HepG2 (cell line): ENCODE results near the gene PELI2. TPM values are rescaled to one million over a fixed set of nuclear protein-coding genes. Genes with fewer than 3 reads are reported as not detected.

Experiments used
- ATAC-seq: fragments of 200-7000 bp; cut with Tn5 transposase; 3 replicates; pipeline ENCODE4 v1.9.1; 2020; ENCODE audit warnings: mild to moderate bottlenecking, moderate library complexity
- BruUV-seq: library from RNA; stranded (reverse); fragments of 400-500 nt; replicated peaks from 2 replicates; lab custom pipeline; 2021; lab: Mats Ljungman, UMichigan
- CTCF ChIA-PET: fragments of 300-600 bp; formaldehyde crosslinking; extraction: SDS; loops from one replicate; lab custom pipeline; 2021; ENCODE audit warnings: low total read pairs, inconsistent platforms, low intra/inter-chr PET ratio; lab: Yijun Ruan, JAX
- POLR2A ChIA-PET: fragments of 350-600 bp; sonication (Branson Sonifier 250); formaldehyde crosslinking; loops from one replicate; lab custom pipeline; 2020; ENCODE audit warnings: antibody characterized with exemption, inconsistent platforms; lab: Yijun Ruan, JAX
- DNase-seq: peaks from one replicate; pipeline ENCODE4 v3.0.0-alpha.2; 2015; ENCODE audit warnings: low spot score
- FAIRE-seq: peaks from 3 replicates; lab custom pipeline; 2011; peaks lifted over from hg19 to GRCh38; lab: Jason Lieb, UNC
- H2AFZ ChIP-seq: one replicate; pipeline ENCODE4 v1.6.1; 2011; ENCODE audit warnings: low read length, inconsistent platforms
- H3K27ac ChIP-seq: fragments of 300-600 bp; 3 replicates; pipeline ENCODE4 v1.8.0; 2011; ENCODE audit warnings: mixed run types, mild to moderate bottlenecking, mixed read lengths, low read length, inconsistent platforms; ENCODE audit not compliant: insufficient read depth; ENCODE audit errors: extremely low read length
- H3K27me3 ChIP-seq, 2 experiments: fragments of 200-600 bp in 1 of 2; 2 replicates in 1 of 2; 3 replicates in 1 of 2; pipeline versions ENCODE4 v1.6.0 to v1.8.0; 2011; ENCODE audit warnings: low read length in 2 of 2, mild to moderate bottlenecking in 2 of 2, moderate library complexity in 2 of 2, inconsistent platforms in 1 of 2; ENCODE audit not compliant: insufficient read depth in 2 of 2, control insufficient read depth in 1 of 2
- H3K36me3 ChIP-seq, 2 experiments: fragments of 200-600 bp in 1 of 2; replicated peaks in 1 of 2; 2 replicates in 1 of 2; 3 replicates in 1 of 2; pipeline versions ENCODE4 v1.5.1 to v1.8.0; 2011; ENCODE audit warnings: low read length in 2 of 2, inconsistent platforms in 1 of 2; ENCODE audit not compliant: insufficient read depth in 2 of 2, control insufficient read depth in 1 of 2
- H3K4me1 ChIP-seq: 2 replicates; pipeline ENCODE4 v1.5.1; 2012; ENCODE audit warnings: low read length, inconsistent platforms; ENCODE audit not compliant: insufficient read depth
- H3K4me2 ChIP-seq: 2 replicates; pipeline ENCODE4 v1.6.0; 2011; ENCODE audit warnings: low read depth, low read length, inconsistent platforms
- H3K4me3 ChIP-seq, 3 experiments: fragments of 200-600 bp in 1 of 3; sonication (generic), shearing (Covaris generic) in 1 of 3; replicated peaks in 1 of 3; 2 replicates each; pipeline ENCODE4 v1.5.1; 2011 to 2016; ENCODE audit warnings: low read length in 3 of 3, inconsistent platforms in 2 of 3, low read depth in 2 of 3, mild to moderate bottlenecking in 2 of 3, control low read depth in 1 of 3, mixed read lengths in 1 of 3; ENCODE audit not compliant: insufficient read depth in 1 of 3
- H3K79me2 ChIP-seq: one replicate; pipeline ENCODE4 v1.6.1; 2011; ENCODE audit warnings: low read length, inconsistent platforms; ENCODE audit not compliant: insufficient read depth
- H3K9ac ChIP-seq: 2 replicates; pipeline ENCODE4 v1.6.0; 2011; ENCODE audit warnings: mild to moderate bottlenecking, low read depth, low read length, inconsistent platforms; ENCODE audit not compliant: insufficient read depth
- H3K9me3 ChIP-seq: 2 replicates; pipeline ENCODE4 v1.5.1; 2012; ENCODE audit warnings: mild to moderate bottlenecking, low read length
- H4K20me1 ChIP-seq: 2 replicates; pipeline ENCODE4 v1.6.0; 2011; ENCODE audit warnings: inconsistent platforms, mild to moderate bottlenecking, low read length, moderate library complexity; ENCODE audit not compliant: insufficient read depth
- GTF2F1 ChIP-seq: fragments of 150-350 bp; IDR thresholded peaks from 2 replicates; pipeline ENCODE4 v1.6.1; 2014; ENCODE audit warnings: low read length
- HDAC2 ChIP-seq: sonication (generic); formaldehyde crosslinking; IDR thresholded peaks from 2 replicates; pipeline ENCODE4 v1.4.0; 2020; ENCODE audit warnings: missing genetic modification reagents
- HES4 ChIP-seq: sonication (generic); formaldehyde crosslinking; IDR thresholded peaks from 2 replicates; pipeline ENCODE4 v1.9.0; 2021; ENCODE audit warnings: mild to moderate bottlenecking, missing genetic modification reagents, borderline replicate concordance
- IKZF1 ChIP-seq: fragments of 450-650 bp; IDR thresholded peaks from 2 replicates; pipeline ENCODE4 v1.7.1; 2016
- IRF2 ChIP-seq: IDR thresholded peaks from 2 replicates; pipeline ENCODE4 v1.6.1; 2018; ENCODE audit warnings: missing genetic modification reagents, missing compliant biosample characterization
- MAFF ChIP-seq: IDR thresholded peaks from 2 replicates; pipeline ENCODE4 v1.6.1; 2011; ENCODE audit warnings: low read depth, low read length, improper control_type of control experiment
- MAFG ChIP-seq: sonication (generic); formaldehyde crosslinking; IDR thresholded peaks from 2 replicates; pipeline ENCODE4 v1.5.1; 2020; ENCODE audit warnings: mild to moderate bottlenecking, missing genetic modification reagents
- MYNN ChIP-seq: sonication (generic); formaldehyde crosslinking; IDR thresholded peaks from 2 replicates; pipeline ENCODE4 v1.4.0; 2020; ENCODE audit warnings: mild to moderate bottlenecking, low read depth, missing genetic modification reagents
- NPAS2 ChIP-seq: sonication (generic); formaldehyde crosslinking; IDR thresholded peaks from 2 replicates; pipeline ENCODE4 v1.8.0; 2022; ENCODE audit warnings: mild to moderate bottlenecking, missing genetic modification reagents, borderline replicate concordance
- RAD21 ChIP-seq: fragments of 450-650 bp; formaldehyde crosslinking; IDR thresholded peaks from 2 replicates; pipeline ENCODE4 v1.5.0; 2020; ENCODE audit warnings: mild to moderate bottlenecking
- SP140L ChIP-seq: sonication (generic); formaldehyde crosslinking; IDR thresholded peaks from 2 replicates; pipeline ENCODE4 v1.4.0; 2020; ENCODE audit warnings: missing genetic modification reagents, borderline replicate concordance
- ZNF446 ChIP-seq: sonication (generic); formaldehyde crosslinking; IDR thresholded peaks from 2 replicates; pipeline ENCODE4 v1.5.0; 2020; ENCODE audit warnings: mild to moderate bottlenecking, missing genetic modification reagents
- WGBS: methylation state at CpG from one replicate; pipeline ENCODE4 v1.1.6; 2017; ENCODE audit warnings: low lambda C conversion rate; 5-methylcytosine and 5-hydroxymethylcytosine counted together
- in situ Hi-C: cut with HindIII; loops from 2 replicates; pipeline ENCODE4 v1.10.0; 2017; ENCODE audit warnings: low pct_unique_long_range_greater_than_20kb; ENCODE audit not compliant: extremely low pct_ligation_motif_present
- intact Hi-C: fragments of 100-400 bp; cut with micrococcal nuclease; formaldehyde crosslinking; loops from one replicate; pipeline ENCODE4 v1.10.0; 2022; ENCODE audit not compliant: unreplicated experiment
- polyA plus RNA-seq, 8 experiments: library from polyadenylated mRNA; depleted of rRNA in 3 of 8; stranded (reverse) in 7 of 8; unstranded in 1 of 8; fragments of >200 nt; fragmentation: Illumina TruSeq in 4 of 8; extraction: Trizol in 4 of 8; gene quantifications; 2 replicates each; pipeline versions ENCODE4 v1.2.1 to v1.2.3, GENCODE V29; 2011 to 2016; ENCODE audit warnings: low read depth in 4 of 8, missing spikeins in 1 of 8, mixed read lengths in 1 of 8; ENCODE audit not compliant: insufficient read depth in 1 of 8
- total RNA-seq, 5 experiments: library from RNA; depleted of rRNA; stranded (reverse); fragments of >200 nt; fragmentation: Illumina TruSeq; extraction: Trizol; gene quantifications; 2 replicates each; pipeline ENCODE4 v1.2.3, GENCODE V29; 2016; ENCODE audit warnings: low read depth in 1 of 5
- TF ChIP-seq, protein P1 (sequence below): sonication (generic); formaldehyde crosslinking; IDR thresholded peaks from 2 replicates; pipeline ENCODE4 v1.5.1; 2020; ENCODE audit warnings: missing genetic modification reagents, mild to moderate bottlenecking, borderline replicate concordance
- TF ChIP-seq, protein P2 (sequence below): sonication (generic); formaldehyde crosslinking; conservative IDR thresholded peaks from 2 replicates; pipeline ENCODE4 v1.5.0; 2020; ENCODE audit warnings: missing genetic modification reagents
- TF ChIP-seq, protein P3 (sequence below): sonication (generic); formaldehyde crosslinking; IDR thresholded peaks from 2 replicates; pipeline ENCODE4 v1.5.1; 2020; ENCODE audit warnings: missing genetic modification reagents, mild to moderate bottlenecking, borderline replicate concordance
- TF ChIP-seq, protein P4 (sequence below): fragments of 450-650 bp; IDR thresholded peaks from 2 replicates; pipeline ENCODE4 v1.6.1; 2016
- TF ChIP-seq, protein P5 (sequence below): conservative IDR thresholded peaks from 2 replicates; pipeline ENCODE4 v1.6.1; 2018; ENCODE audit warnings: missing genetic modification reagents

The PELI2 gene
- total and polyA plus RNA-seq, 2 of the 13 experiments (the other 11 are each of a cell fraction or from before 2014, with no cell fraction given): 0.07 TPM; not detected in 1

DNA sequence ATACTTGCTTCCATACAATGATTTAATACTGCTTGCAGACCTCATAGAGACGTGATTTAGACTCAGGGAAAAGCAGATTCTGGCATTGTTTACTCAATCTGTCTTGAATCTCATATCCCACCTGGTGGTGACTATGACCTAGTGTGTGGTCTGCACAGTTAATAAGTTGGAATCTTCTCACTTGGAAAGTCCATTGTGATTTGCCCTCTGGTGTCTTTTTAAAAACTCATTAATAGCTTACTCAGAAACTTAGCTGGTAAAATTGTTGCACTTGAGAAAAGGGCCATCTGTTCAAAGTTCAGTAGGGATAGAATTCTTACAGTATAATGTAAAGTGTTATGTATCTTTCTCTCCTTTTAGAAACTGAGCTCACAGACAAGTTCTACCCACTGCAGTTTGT lies 106.0 kb downstream of the PELI2 start:
- ChIA-PET CTCF (no interaction called here), POLR2A (no interaction called here)
- no peak overlapping the region for H3K27ac ChIP-seq
- FAIRE-seq: no peak
- no peak for ATAC-seq
- no peaks in the 10 kb centered on the region for H3K27me3 ChIP-seq
- no TSS peak for BruUV-seq
- intact Hi-C loops (no loop called here), in situ Hi-C loops (no loop called here)
- H3K79me2 ChIP-seq: no peaks in the 10 kb centered on the region
- 0% methylated on average over 1 of the region's 1 CpG for WGBS
- no peaks in the 10 kb centered on the region for H3K9me3 ChIP-seq
- H3K4me3 ChIP-seq: no peak overlapping the region
- DNase-seq: no peak
- no peak overlapping the region for H2AFZ ChIP-seq
- H3K4me1 ChIP-seq: peaks cover 22% of the 10 kb centered on the region
- H3K36me3 ChIP-seq: no peaks in the 10 kb centered on the region
- H4K20me1 ChIP-seq: no peaks in the 10 kb centered on the region
- H3K4me2 ChIP-seq: no peak overlapping the region
- no peak overlapping the region for H3K9ac ChIP-seq
- TF ChIP-seq MAFF: no peak
- no peak for TF ChIP-seq GTF2F1
- TF ChIP-seq, protein P1, sequence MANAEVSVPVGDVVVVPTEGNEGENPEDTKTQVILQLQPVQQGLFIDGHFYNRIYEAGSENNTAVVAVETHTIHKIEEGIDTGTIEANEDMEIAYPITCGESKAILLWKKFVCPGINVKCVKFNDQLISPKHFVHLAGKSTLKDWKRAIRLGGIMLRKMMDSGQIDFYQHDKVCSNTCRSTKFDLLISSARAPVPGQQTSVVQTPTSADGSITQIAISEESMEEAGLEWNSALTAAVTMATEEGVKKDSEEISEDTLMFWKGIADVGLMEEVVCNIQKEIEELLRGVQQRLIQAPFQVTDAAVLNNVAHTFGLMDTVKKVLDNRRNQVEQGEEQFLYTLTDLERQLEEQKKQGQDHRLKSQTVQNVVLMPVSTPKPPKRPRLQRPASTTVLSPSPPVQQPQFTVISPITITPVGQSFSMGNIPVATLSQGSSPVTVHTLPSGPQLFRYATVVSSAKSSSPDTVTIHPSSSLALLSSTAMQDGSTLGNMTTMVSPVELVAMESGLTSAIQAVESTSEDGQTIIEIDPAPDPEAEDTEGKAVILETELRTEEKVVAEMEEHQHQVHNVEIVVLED (CRISPR knock-in tag): no peak
- no peak for TF ChIP-seq IKZF1
- TF ChIP-seq, protein P2, sequence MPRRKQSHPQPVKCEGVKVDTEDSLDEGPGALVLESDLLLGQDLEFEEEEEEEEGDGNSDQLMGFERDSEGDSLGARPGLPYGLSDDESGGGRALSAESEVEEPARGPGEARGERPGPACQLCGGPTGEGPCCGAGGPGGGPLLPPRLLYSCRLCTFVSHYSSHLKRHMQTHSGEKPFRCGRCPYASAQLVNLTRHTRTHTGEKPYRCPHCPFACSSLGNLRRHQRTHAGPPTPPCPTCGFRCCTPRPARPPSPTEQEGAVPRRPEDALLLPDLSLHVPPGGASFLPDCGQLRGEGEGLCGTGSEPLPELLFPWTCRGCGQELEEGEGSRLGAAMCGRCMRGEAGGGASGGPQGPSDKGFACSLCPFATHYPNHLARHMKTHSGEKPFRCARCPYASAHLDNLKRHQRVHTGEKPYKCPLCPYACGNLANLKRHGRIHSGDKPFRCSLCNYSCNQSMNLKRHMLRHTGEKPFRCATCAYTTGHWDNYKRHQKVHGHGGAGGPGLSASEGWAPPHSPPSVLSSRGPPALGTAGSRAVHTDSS (CRISPR knock-in tag): no peak
- TF ChIP-seq, protein P3, sequence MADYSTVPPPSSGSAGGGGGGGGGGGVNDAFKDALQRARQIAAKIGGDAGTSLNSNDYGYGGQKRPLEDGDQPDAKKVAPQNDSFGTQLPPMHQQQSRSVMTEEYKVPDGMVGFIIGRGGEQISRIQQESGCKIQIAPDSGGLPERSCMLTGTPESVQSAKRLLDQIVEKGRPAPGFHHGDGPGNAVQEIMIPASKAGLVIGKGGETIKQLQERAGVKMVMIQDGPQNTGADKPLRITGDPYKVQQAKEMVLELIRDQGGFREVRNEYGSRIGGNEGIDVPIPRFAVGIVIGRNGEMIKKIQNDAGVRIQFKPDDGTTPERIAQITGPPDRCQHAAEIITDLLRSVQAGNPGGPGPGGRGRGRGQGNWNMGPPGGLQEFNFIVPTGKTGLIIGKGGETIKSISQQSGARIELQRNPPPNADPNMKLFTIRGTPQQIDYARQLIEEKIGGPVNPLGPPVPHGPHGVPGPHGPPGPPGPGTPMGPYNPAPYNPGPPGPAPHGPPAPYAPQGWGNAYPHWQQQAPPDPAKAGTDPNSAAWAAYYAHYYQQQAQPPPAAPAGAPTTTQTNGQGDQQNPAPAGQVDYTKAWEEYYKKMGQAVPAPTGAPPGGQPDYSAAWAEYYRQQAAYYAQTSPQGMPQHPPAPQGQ: no peak
- no peak for TF ChIP-seq HES4 (CRISPR knock-in tag)
- TF ChIP-seq RAD21 (CRISPR knock-in tag): no peak
- no peak for TF ChIP-seq MYNN (CRISPR knock-in tag)
- TF ChIP-seq, protein P4, sequence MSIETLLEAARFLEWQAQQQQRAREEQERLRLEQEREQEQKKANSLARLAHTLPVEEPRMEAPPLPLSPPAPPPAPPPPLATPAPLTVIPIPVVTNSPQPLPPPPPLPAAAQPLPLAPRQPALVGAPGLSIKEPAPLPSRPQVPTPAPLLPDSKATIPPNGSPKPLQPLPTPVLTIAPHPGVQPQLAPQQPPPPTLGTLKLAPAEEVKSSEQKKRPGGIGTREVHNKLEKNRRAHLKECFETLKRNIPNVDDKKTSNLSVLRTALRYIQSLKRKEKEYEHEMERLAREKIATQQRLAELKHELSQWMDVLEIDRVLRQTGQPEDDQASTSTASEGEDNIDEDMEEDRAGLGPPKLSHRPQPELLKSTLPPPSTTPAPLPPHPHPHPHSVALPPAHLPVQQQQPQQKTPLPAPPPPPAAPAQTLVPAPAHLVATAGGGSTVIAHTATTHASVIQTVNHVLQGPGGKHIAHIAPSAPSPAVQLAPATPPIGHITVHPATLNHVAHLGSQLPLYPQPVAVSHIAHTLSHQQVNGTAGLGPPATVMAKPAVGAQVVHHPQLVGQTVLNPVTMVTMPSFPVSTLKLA: no peak
- no peak for TF ChIP-seq ZNF446 (CRISPR knock-in tag)
- no peak for TF ChIP-seq MAFG (CRISPR knock-in tag)
- TF ChIP-seq SP140L (CRISPR knock-in tag): no peak
- no peak for TF ChIP-seq IRF2 (CRISPR knock-in tag)
- TF ChIP-seq, protein P5, sequence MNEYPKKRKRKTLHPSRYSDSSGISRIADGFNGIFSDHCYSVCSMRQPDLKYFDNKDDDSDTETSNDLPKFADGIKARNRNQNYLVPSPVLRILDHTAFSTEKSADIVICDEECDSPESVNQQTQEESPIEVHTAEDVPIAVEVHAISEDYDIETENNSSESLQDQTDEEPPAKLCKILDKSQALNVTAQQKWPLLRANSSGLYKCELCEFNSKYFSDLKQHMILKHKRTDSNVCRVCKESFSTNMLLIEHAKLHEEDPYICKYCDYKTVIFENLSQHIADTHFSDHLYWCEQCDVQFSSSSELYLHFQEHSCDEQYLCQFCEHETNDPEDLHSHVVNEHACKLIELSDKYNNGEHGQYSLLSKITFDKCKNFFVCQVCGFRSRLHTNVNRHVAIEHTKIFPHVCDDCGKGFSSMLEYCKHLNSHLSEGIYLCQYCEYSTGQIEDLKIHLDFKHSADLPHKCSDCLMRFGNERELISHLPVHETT: no peak
- no peak for TF ChIP-seq NPAS2 (CRISPR knock-in tag)
- no peak for TF ChIP-seq HDAC2 (CRISPR knock-in tag)
